Heart left ventricle (tissue), 16 donors: ENCODE data around the gene MED29. TPM values are rescaled to one million over a fixed set of nuclear protein-coding genes. Genes with fewer than 3 reads are reported as not detected.
A peak's percentile ranks its signal among the peaks of the same experiment; 100 is the strongest.

Source experiments
- ATAC-seq, 4 donors: fragments of 200-7000 bp; cut with Tn5 transposase; one replicate each; pipeline ENCODE4 v1.9.1; 2020 to 2022; ENCODE audit warnings: moderate library complexity in 4 of 4, mild to moderate bottlenecking in 3 of 4, moderate number of reproducible peaks in 1 of 4
- DNase-seq, 5 donors: peaks; one replicate each; pipeline ENCODE4 v3.0.0-alpha.2; 2020
- H3K27ac ChIP-seq, 12 donors: fragments of 200-600 bp; sonication (generic) in 4 of 12; one replicate each; pipeline versions ENCODE4 v1.5.0 to v1.8.0; 2016 to 2022; ENCODE audit warnings: mild to moderate bottlenecking in 2 of 12
- H3K27me3 ChIP-seq, 9 donors: fragments of 200-600 bp; sonication (generic) in 2 of 9; one replicate each; pipeline versions ENCODE4 v1.5.1 to v1.8.0; 2016 to 2022; ENCODE audit warnings: mild to moderate bottlenecking in 3 of 9
- H3K36me3 ChIP-seq, 9 donors: fragments of 200-600 bp; sonication (generic) in 2 of 9; one replicate each; pipeline versions ENCODE4 v1.5.0 to v1.8.0; 2018 to 2022; ENCODE audit warnings: mild to moderate bottlenecking in 2 of 9
- H3K4me1 ChIP-seq, 12 donors: fragments of 200-600 bp; sonication (generic) in 4 of 12; one replicate each; pipeline versions ENCODE4 v1.5.0 to v1.8.0; 2016 to 2022; ENCODE audit warnings: mild to moderate bottlenecking in 3 of 12
- H3K4me3 ChIP-seq, 12 donors: fragments of 200-600 bp; sonication (generic) in 4 of 12; one replicate each; pipeline versions ENCODE4 v1.5.0 to v1.8.0; 2017 to 2022; ENCODE audit warnings: mild to moderate bottlenecking in 9 of 12, moderate library complexity in 4 of 12
- H3K9me3 ChIP-seq, 12 donors: fragments of 200-600 bp; sonication (generic) in 4 of 12; one replicate each; pipeline versions ENCODE4 v1.5.0 to v1.8.0; 2016 to 2022; ENCODE audit warnings: mild to moderate bottlenecking in 1 of 12
- POLR2A ChIP-seq, 2 donors: fragments of 450-650 bp; IDR thresholded peaks; one replicate each; pipeline ENCODE4 v1.6.1; 2017; ENCODE audit warnings: antibody characterized with exemption in 2 of 2, mild to moderate bottlenecking in 2 of 2, moderate library complexity in 2 of 2
- WGBS, 4 donors: extraction: QIAGEN DNeasy Blood & Tissue Kit in 2 of 4; methylation state at CpG; one replicate each; pipeline versions ENCODE4 v1.1.5 to v1.1.7; 2013 to 2018; 5-methylcytosine and 5-hydroxymethylcytosine counted together
- intact Hi-C, 10 donors: fragments of 100-400 bp; cut with DNase I; formaldehyde crosslinking; loops; one replicate each; pipeline versions ENCODE4 v1.11.1 to v1.14.2; 2022
- polyA plus RNA-seq, 2 donors: library from polyadenylated mRNA; stranded (reverse); fragments of 200-250 nt; gene quantifications; one replicate each; pipeline ENCODE4 v1.2.3, GENCODE V29; 2013
- total RNA-seq, 9 donors: library from RNA; depleted of rRNA in 2 of 9; stranded (reverse); fragments of >200 nt in 2 of 9; fragmentation: NEBNext Ultra II Directional in 3 of 9; extraction: Animal tissue kit (Norgen Biotek cat#: 25700) in 3 of 9; gene quantifications; one replicate each; pipeline versions ENCODE4 v1.1.0 to v1.2.4, GENCODE V29; 2016 to 2023
- TF ChIP-seq, protein P1 (sequence below), 12 donors: fragments of 200-600 bp; sonication (generic) in 4 of 12; IDR thresholded peaks; one replicate each; pipeline versions ENCODE4 v1.5.0 to v1.8.0; 2018 to 2022; ENCODE audit warnings: antibody characterized with exemption in 12 of 12, mild to moderate bottlenecking in 5 of 12
- donor health status: ischemic (EF 13 %, LVEDD 7.1; RV severe dilation, severe dysfunction).
- donor health status: healthy with polysubstance abuse.
- donor health status: DM: no; HTN: yes; CAD: no.
- donor health status: DM: no; HTN: no; CAD: no.
- donor health status: ischemic (EF 25% LVEDD 6.9; RV normal size, moderate dysfunction).
- donor health status: ischemic (EF 25% LVEDD 5.7; RV mildly dilated, moderate dysfunction).
- donor health status: healthy.
- donor health status: DM: yes; HTN: yes; CAD: no.
- donor health status: ischemic (EF 35%, LVEDD 5.7; RV mildly dilated, moderate dysfunction).
- donor health status: nonischemic (EF 11% LVEDD 7.7; RV severe dilation, severe dysfunction).
- donor health status: DM: yes; HTN: yes; CAD: no.
- donor health status: PGD.
- donor health status: ischemic (EF 29% LVEDD 5.4; RV normal size, mild dysfunction).
- donor health status: nonischemic (EF 23%, LVEDD 6.1; RV moderate dilation, normal function).

The MED29 gene
- total and polyA plus RNA-seq, 11 donors: 26.3 to 53.0 (median 34.1) TPM

DNA sequence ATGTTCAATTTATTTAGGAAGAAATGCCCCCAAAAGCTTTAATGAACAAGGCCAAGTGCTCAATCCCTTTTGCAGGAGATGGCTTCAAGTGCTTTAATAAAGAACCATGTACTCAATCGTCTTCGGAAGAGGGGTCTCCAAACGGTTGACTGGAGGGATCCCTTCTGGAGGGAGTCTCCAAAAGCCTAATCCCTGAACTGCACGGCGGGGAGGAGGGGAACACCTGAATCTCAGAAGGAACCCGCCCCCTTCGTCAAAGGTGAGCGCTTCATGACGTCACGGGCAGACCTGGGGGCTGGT is 777 bp upstream of the MED29 start:
- no peak for ATAC-seq
- Histone ChIP-seq H3K4me1 (peaks cover 3 to 25% (median 19%) of the 10 kb centered on the region in 12 donors), H3K27ac (peak overlapping the region; percentile 86 to 100 (median 98)), H3K4me3 (peak overlapping the region; percentile 74 to 99 (median 94)), H3K27me3 (no peaks in the 10 kb centered on the region), H3K9me3 (no peaks in the 10 kb centered on the region), H3K36me3 (peaks cover 3 to 71% (median 62%) of the 10 kb centered on the region in 9 donors)
- intact Hi-C loops: loop anchor here in 7 of 10 donors (1.0 to 10.0 kb wide), 7 partner anchors 46 to 144 kb away; partner anchors contain the start of genes SAMD4B (in 4 of the 7), EID2B (in 3 of the 7) and SUPT5H (in 2 of the 7)
- TF ChIP-seq, protein P1, sequence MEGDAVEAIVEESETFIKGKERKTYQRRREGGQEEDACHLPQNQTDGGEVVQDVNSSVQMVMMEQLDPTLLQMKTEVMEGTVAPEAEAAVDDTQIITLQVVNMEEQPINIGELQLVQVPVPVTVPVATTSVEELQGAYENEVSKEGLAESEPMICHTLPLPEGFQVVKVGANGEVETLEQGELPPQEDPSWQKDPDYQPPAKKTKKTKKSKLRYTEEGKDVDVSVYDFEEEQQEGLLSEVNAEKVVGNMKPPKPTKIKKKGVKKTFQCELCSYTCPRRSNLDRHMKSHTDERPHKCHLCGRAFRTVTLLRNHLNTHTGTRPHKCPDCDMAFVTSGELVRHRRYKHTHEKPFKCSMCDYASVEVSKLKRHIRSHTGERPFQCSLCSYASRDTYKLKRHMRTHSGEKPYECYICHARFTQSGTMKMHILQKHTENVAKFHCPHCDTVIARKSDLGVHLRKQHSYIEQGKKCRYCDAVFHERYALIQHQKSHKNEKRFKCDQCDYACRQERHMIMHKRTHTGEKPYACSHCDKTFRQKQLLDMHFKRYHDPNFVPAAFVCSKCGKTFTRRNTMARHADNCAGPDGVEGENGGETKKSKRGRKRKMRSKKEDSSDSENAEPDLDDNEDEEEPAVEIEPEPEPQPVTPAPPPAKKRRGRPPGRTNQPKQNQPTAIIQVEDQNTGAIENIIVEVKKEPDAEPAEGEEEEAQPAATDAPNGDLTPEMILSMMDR (IDR thresholded peaks at IDR 0.05): no peak
- no peak for TF ChIP-seq POLR2A (IDR thresholded peaks at IDR 0.05)
- 0 to 1% (median 0%) methylated on average over 10 of the region's 10 CpGs for WGBS, 4 donors
- no peak for DNase-seq

GRCh38 chr19:39397360-39398296 is 6.5 kb downstream of the MED29 start:
- DNase-seq (peak; percentile 89 to 96 (median 90)), ATAC-seq (peak; percentile 70 to 85 (median 80))
- intact Hi-C loops: loop anchor here (1.0 to 10.0 kb wide), 9 partner anchors 13 to 137 kb away; partner anchors contain the start of genes EID2B (in 4 of the 10), PLEKHG2 (in 3 of the 10), SUPT5H (in 2 of the 10) and SAMD4B (in 1 of the 10)
- Histone ChIP-seq H3K36me3 (peaks cover 0 to 46% (median 28%) of the 10 kb centered on the region in 9 donors), H3K27me3 (no peaks in the 10 kb centered on the region), H3K27ac (peak overlapping the region; percentile 11 to 100 (median 79)), H3K4me1 (peaks cover 6 to 56% (median 25%) of the 10 kb centered on the region in 12 donors), H3K4me3 (peak overlapping the region in 3 of 12 donors; percentile 2 to 44 (median 20)), H3K9me3 (no peaks in the 10 kb centered on the region)
- 13 to 27% (median 20%) methylated on average over 14 to 17 of the region's 17 CpGs for WGBS, 4 donors
- peak in 1 of 2 donors; percentile 17 for TF ChIP-seq POLR2A (IDR thresholded peaks at IDR 0.05)
- TF ChIP-seq, protein P1 (IDR thresholded peaks at IDR 0.05): peak; percentile 95 to 100 (median 98)

DNA sequence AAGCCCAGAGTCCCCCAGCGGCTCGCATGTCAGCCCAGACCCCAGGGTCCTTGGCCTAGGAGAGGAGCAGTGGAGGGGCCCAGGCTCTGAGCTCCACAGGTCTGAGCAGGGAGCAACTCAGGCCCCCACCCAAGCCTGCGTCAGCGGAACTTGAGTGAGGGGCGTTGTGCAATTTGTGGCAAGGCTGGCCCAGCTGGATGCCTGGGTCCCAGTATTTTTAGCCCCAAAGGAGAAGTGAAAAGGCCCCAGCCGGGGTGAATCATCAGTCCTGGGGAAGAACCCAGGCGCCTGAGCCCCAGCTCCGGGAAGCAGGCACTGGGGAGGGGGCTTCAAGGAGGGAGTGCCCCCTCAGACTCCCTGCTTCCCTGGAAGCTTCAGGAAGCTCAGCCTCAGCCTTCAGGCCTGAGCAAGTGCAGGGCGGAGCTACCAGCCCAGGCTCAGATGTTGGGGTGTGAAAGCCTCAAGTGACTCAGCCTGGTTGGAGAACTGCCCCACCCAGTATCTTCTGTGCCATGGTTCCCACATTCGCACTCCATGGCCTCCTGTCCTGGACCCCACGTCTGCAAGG is 7.2 kb downstream of the MED29 start:
- no peaks in the 10 kb centered on the region for H3K9me3 ChIP-seq
- peak overlapping the region in 3 of 12 donors; percentile 2 to 44 (median 20) for H3K4me3 ChIP-seq
- peak in 3 of 4 donors; percentile 18 to 35 (median 22) for ATAC-seq
- peaks cover 6 to 56% (median 25%) of the 10 kb centered on the region in 12 donors for H3K4me1 ChIP-seq
- DNase-seq: peak; percentile 69 to 88 (median 84)
- 74 to 87% (median 86%) methylated on average over 10 to 11 of the region's 11 CpGs for WGBS, 4 donors
- H3K36me3 ChIP-seq: peaks cover 0 to 42% (median 26%) of the 10 kb centered on the region in 9 donors
- peak overlapping the region; percentile 11 to 100 (median 79) for H3K27ac ChIP-seq
- TF ChIP-seq, protein P1 (IDR thresholded peaks at IDR 0.05): no peak
- no peak for TF ChIP-seq POLR2A (IDR thresholded peaks at IDR 0.05)
- intact Hi-C loops: loop anchor here in 5 of 10 donors (1.0 to 10.0 kb wide), 5 partner anchors 13 to 136 kb away; partner anchors contain the start of genes EID2B (in 3 of the 5), SUPT5H (in 2 of the 5) and SAMD4B (in 1 of the 5)
- no peaks in the 10 kb centered on the region for H3K27me3 ChIP-seq
